NCI-H187 (cell line): ENCODE results near the gene ICA1.

Experiments
- DNase-seq, 2 experiments: peaks; one replicate each; lab custom pipeline; 2025; lab: John Stamatoyannopoulos, UW

Gene ICA1

GRCh38 chr7:8159595-8159994 lies 102.4 kb downstream of the ICA1 start:
- DNase-seq: no peak

DNA sequence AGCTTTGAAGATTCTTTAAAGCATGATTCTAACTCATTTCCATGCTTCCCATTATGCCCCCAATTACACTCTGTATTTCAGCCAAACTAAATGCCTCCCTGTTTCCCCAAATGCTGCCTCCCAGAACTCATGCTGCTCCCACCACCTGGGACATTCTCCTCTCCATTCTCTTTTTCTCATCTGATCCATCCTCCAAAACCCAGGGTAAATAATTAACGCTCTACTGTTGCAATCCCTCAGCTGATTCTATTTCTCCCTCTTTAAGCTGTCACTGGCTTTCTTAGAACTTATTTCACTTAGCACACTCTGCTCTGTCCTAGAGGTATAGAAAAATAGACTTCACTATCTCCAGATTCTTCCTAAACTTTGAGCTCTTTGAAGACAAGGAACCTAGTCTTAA lies 104.7 kb downstream of the ICA1 start:
- no peak for DNase-seq

- no peak for DNase-seq
These were observed 106.1 kb downstream of the ICA1 start for GRCh38 chr7:8155836-8156235.

DNA sequence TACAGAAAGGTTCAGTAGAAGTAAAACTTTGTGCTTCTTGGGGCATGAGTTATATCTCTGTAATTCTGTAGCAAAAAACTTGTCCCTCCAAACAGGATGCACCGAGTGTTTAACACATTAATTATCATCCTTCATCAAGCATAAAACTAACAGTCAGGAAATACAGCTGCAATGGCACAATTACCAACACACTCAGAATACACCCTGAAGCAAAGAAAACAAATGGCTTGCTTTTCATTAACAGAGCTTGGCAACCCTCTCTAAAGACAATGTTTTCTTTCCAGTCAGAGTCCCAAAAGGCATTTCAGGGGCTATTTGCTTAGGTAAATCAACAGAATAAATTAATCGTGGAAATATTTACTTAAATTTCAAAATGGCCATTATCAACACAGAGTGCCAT lies 107.7 kb downstream of the ICA1 start:
- no peak for DNase-seq

- DNase-seq: no peak
These were observed 109.3 kb downstream of the ICA1 start for GRCh38 chr7:8152489-8153192.

DNA sequence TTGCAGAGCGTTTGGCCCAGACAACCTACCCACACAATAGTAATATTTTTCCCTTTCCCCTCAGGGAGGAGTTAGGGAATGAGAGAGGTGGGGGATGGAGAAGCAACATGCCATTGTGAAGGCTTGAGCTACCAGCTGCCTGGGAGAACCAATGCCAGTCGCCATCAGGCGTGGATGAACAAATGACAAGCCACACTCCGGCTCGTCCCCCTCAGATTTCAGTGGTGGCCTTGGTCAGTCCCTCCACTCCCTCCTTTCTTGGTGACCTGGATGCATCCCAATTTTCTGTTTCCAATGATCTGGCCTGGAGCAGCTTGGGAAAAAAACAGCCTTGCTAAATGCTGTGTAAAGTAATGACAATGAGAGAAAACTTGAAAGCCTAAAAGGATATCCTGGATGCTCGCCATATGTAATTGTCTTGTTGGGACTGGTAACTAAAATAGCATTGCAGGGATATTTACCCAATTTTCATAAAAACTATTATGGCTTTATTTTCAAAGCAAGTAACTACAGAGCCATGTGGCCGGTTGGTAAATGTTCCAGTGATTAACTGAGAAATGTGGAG lies 110.7 kb downstream of the ICA1 start:
- DNase-seq: no peak

DNA sequence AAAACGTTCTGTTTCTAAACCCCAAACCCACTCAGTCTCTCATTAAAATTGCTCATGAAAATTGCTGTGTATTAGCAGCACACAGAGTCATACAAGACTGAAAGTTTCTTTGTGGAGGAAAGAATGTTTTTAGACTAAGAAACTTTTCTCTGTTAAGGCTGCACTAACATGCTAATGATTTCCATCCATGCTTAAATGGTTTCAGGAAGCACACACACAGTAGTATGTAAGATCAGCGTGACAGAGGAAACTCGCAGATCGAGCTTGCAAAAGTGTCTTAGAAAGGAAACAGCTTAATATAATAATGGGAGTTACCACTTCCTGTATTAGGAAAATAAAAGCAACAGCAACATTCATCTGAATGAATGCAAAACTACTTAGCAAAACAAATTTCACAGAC lies 112.7 kb downstream of the ICA1 start:
- DNase-seq: no peak

DNA sequence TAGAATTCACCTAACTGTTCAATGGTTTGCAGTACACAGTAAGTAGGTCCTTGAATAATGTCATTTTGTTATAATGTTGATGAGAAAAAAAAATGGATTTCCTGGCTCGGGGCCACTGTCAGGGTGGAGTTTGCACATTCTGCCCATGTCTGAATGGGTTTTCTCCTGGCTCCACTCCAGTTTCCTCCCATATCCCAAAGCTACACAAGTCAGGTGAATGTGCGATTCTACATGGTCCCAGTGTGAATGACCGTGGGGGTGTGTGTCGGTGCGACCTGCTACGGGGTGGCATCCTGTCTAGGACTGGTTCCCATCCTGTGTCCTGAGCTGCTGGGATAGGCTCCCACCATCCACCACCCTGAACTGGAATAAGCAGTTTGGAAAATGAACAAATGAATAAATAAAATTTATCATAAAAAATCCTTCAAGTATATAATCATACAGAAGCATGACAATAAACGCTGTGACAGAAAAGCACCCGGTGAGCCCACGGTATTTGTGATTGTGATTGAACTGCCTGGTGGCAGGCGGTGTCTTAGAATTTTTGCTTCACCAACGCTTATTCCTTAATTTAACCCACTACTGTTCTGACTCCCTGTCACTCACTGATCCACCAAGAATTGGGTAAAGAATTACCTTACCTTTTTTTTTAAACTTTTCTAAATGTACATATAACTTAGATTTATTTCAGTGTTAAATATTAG lies 114.1 kb downstream of the ICA1 start:
- no peak for DNase-seq

DNA sequence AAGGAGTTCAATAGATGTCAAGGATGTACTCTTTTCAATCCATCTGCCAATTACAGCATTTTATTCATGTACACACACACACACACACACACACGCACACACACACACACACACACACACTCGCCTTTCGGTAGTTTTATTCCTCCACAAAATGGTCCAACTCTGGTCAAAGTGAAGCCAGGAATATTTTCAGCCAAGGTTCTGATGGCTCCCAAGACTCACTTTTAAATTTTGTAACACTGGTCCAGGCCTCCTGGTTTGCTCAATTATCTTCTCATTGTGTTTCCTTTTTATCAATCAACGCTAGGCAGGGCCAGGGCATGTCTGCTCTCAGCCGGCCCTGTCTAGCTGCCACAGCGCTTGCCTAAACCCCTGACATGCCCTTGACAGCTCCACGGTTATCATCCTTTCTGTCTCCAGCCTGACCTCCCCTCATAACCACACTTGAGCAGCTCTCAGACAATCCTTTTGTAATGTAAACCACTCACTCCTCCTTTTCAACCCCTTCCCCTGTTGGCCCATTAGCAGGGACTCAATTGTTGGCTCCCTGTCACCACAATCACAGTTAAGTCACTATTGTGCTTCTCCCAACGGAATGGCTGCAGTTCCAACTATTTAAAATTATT lies 115.1 kb downstream of the ICA1 start:
- DNase-seq: peak; percentile 65 to 67

GRCh38 chr7:8146106-8146787 lies 115.7 kb downstream of the ICA1 start:
- DNase-seq: no peak

GRCh38 chr7:8144856-8145255 lies 117.1 kb downstream of the ICA1 start:
- no peak for DNase-seq

DNA sequence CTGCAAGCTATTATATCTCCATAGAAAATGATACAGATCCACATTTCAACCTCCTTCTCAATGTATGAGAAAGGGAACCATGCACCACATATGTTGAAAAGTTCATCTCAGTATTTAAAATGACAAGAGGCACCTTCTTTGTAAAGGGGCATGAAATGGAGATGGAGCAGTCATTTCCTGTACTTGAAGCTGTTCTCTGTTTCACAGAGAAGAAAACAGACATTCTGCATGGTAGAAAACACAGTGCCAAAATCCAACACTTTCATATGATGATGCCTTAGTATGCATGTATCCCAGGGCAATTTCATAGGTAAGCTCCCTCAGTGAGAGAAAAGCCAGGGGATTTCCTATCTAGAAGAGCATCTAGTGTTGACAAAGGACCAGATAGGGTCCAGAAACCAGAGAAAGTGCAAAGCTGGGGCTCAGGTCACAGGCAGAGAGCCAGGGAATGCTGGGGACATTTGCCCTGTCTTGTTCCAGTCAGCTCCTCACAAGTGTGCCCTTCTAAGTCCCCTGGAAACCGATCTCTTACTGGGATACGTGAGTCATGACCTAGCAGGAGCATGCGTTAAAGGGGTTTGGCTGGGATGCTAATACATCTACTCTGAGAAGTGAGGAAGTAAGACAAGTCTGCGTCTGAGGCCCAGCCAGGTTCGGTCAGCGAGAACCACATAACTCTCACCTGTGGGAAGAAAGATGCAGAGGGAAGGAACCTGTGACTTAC lies 118.7 kb downstream of the ICA1 start:
- DNase-seq: no peak

- no peak for DNase-seq
These were observed 119.5 kb downstream of the ICA1 start for GRCh38 chr7:8142477-8142876.

DNA sequence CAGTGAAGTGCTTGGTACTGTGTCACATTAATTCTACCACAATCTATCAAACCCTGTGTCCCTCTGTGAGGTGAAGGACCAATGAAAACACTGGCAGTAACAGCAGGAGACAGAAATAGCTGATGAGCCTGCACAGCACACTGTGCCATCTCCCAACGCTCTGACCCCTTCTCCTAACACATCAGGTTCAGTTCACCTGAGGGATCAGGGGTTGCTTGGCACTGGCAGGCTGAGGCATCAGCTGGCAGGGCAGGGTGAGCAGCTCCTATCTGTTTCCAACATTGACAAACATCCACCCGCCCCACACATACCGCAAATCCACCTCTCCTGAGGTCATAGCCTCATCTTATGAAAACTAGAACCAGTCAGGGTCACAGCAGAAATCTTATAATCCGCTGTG lies 120.9 kb downstream of the ICA1 start:
- DNase-seq: no peak

- DNase-seq: no peak
These were observed 125.8 kb downstream of the ICA1 start for GRCh38 chr7:8136051-8136730.

DNA sequence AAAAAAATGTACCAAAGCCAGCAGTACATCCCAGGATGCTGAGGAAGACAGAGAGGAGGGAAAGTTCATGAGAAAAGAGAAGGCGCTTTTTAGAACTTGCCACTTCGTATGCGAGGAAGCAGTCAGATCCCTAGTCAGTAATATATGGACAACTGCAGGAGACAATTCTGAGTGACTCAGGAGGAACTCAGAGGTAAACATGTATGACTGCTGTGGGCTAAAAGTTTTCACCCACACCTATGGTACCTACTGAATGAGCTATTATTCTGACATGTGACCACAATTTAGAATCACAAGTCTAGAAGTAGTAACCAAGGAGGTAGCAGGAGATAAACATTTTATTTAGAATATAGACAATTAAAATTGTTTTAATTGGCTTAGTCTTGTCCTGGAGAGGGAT lies 126.5 kb downstream of the ICA1 start:
- no peak for DNase-seq

GRCh38 chr7:8134089-8134733 lies 127.8 kb downstream of the ICA1 start:
- no peak for DNase-seq

DNA sequence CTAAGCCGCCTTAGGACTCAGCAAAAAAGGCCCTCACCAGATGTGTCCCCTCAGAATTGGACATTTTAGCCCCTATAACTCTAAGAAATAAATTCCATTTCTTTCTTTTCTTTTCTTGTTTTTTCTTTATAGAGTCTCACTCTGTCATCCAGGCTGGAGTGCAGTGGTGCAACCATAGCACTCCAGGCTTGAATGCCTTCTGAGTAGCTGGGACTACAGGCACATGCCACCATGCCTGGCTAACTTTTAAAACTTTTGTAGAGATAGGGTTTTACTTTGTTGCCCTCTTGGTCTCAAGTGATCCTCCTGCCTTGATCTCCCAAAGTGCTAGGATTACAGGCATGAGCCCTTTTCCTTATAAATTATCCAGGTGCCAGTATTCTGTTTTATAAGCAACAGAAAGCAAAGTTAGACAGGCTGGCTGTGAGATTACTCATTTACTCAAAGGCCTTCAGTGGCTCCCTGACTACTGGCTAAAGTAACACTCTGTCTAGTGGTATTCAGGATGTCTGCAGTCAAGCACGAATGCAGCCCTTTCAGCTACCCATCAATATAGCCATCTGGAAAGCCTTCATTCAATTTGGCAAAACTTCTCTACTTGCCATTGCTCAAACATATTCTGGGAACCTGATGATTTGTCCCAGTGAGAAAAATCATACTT lies 128.6 kb downstream of the ICA1 start:
- DNase-seq: no peak

DNA sequence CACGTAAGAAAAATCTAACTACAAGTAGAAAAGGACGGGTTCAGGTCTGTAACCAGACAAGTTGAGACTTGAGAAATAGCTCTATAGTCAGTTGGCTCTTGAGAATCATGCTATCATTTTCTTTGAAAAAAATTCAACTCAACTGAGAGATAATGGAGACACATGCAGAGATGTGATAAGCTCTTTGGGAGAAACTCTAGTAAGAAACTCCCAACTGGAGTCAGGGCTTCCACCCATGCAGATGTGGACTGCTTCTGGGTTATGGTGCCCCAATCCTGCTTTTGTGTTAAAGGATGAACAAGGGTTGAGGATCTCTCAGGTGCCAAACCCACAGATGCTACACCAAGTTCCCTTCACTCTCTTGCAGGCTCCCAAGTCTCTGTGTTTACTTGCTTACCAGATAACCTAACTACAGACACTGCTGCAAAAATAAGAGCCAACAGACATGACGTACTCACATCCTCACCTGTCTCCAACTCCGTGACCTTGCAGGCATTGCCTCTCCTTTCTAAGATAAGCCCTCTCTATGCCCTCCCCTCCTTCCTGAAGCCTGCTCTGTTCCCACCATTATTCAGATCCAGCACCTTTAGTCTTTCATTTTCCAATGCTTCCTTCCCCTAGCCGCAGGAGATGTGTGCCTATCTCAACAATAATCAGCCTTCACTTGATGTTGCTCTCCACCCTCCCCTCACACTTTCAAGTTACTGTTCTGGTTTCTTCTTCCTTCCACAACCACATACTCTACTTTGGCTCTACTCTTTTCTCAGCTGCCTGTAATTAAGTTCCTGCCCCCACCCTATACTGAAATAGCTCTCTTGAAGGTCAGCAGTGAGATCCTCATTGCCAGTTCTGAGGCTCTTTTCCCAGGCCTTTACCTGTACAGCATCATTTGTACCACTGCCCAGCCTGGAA lies 130.0 kb downstream of the ICA1 start:
- DNase-seq: no peak
